ENCODE measurements around the gene TRIO. TPM values are rescaled to one million over a fixed set of nuclear protein-coding genes. Genes with fewer than 3 reads are reported as not detected.

Gene TRIO
- total RNA-seq, 4 donors from 2014 or later, result 112 to 155 (median 145) TPM

GRCh38 chr5:14200312-14200990 lies 57.3 kb downstream of the TRIO start:
- TF ChIP-seq EP300 (IDR thresholded peaks at IDR 0.05) (no peak), POLR2AphosphoS5 (IDR thresholded peaks at IDR 0.05) (no peak), POLR2A (IDR thresholded peaks at IDR 0.05; ENCODE audit: low read depth) (no peak)
- TF ChIP-seq, protein P1, sequence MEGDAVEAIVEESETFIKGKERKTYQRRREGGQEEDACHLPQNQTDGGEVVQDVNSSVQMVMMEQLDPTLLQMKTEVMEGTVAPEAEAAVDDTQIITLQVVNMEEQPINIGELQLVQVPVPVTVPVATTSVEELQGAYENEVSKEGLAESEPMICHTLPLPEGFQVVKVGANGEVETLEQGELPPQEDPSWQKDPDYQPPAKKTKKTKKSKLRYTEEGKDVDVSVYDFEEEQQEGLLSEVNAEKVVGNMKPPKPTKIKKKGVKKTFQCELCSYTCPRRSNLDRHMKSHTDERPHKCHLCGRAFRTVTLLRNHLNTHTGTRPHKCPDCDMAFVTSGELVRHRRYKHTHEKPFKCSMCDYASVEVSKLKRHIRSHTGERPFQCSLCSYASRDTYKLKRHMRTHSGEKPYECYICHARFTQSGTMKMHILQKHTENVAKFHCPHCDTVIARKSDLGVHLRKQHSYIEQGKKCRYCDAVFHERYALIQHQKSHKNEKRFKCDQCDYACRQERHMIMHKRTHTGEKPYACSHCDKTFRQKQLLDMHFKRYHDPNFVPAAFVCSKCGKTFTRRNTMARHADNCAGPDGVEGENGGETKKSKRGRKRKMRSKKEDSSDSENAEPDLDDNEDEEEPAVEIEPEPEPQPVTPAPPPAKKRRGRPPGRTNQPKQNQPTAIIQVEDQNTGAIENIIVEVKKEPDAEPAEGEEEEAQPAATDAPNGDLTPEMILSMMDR (IDR thresholded peaks at IDR 0.05), result no peak
- intact Hi-C loops (cut with DNase I), result no loop called here
- Histone ChIP-seq H3K36me3 (no peaks in the 10 kb centered on the region), H3K27me3 (no peaks in the 10 kb centered on the region), H3K4me3 (no peak overlapping the region), H3K27ac (replicated peaks in 1 of 4) (peak overlapping the region; percentile 31 to 64 (median 56)), H3K4me1 (peaks cover 74 to 98% (median 90%) of the 10 kb centered on the region in 4 donors), H3K9me3 (no peaks in the 10 kb centered on the region)
- no peak for DNase-seq (ENCODE audit: extremely low spot score)
- WGBS, result 95% methylated on average over 11 of the region's 11 CpGs

DNA sequence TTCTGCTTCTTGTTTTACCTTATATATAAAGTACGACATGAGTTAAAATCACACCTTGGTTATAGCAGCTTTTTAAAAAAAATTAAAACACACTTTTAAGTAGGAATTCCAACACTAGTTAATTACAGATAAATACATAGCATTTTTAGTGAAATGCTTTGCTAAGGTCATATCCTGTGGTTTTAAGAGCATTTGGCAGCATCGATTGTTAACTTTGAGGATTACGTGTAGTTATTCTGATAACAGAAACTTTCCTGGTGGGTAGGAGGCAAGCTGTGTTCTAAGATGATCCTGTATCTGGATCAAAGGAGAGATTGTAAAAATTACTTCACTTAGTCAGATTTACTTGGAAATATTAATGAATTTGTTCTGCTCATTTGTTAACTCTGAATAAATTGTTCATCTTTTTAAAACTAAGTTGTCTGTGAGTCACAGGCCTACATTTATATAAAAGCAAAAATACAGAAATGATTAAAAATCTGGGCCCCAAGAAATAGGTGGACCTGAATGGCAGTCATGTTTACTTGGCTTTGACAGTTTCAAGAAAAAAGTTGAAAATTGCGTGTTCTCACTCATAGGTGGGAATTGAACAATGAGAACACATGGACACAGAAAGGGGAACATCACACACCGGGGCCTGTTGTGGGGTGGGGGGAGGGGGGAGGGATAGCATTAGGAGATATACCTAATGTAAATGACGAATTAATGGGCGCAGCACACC lies 58.3 kb downstream of the TRIO start:
- H3K4me3 ChIP-seq, result no peak overlapping the region
- 70% methylated on average over 7 of the region's 7 CpGs for WGBS
- H3K4me1 ChIP-seq, result peaks cover 77 to 98% (median 90%) of the 10 kb centered on the region in 4 donors
- H3K9me3 ChIP-seq, result no peaks in the 10 kb centered on the region
- intact Hi-C loops (cut with DNase I), result no loop called here
- no peak for DNase-seq (ENCODE audit: extremely low spot score)
- H3K36me3 ChIP-seq, result no peaks in the 10 kb centered on the region
- H3K27ac ChIP-seq (replicated peaks in 1 of 4), result peak overlapping the region; percentile 20 to 75 (median 32)
- TF ChIP-seq, protein P1 (IDR thresholded peaks at IDR 0.05), result no peak
- TF ChIP-seq POLR2AphosphoS5 (IDR thresholded peaks at IDR 0.05) (no peak), POLR2A (IDR thresholded peaks at IDR 0.05; ENCODE audit: low read depth) (no peak), EP300 (IDR thresholded peaks at IDR 0.05) (no peak)
- H3K27me3 ChIP-seq, result no peaks in the 10 kb centered on the region

DNA sequence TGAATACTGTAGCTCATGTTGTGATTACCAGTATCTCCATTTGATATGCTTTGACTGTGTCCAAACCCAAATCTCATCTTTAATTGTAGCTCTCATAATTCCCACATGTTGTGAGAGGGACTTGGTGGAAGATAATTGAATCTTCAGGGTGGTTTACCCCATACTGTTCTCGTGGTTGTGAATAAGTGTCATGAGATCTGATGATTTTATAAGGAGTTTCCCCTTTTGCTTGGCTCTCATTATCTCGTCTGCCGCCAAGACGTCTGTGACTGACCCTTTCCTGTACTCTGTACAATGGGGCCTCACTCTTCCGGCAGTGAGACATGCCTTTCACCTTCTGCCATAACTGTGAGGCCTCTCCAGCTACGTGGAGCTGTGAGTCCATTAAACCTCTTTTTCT lies 59.3 kb downstream of the TRIO start:
- H3K36me3 ChIP-seq, result no peaks in the 10 kb centered on the region
- H3K4me3 ChIP-seq, result no peak overlapping the region
- WGBS, result 56% methylated on average over 6 of the region's 6 CpGs
- intact Hi-C loops (cut with DNase I), result no loop called here
- TF ChIP-seq EP300 (IDR thresholded peaks at IDR 0.05) (no peak), POLR2AphosphoS5 (IDR thresholded peaks at IDR 0.05) (no peak), POLR2A (IDR thresholded peaks at IDR 0.05; ENCODE audit: low read depth) (no peak)
- TF ChIP-seq, protein P1 (IDR thresholded peaks at IDR 0.05), result no peak
- no peaks in the 10 kb centered on the region for H3K27me3 ChIP-seq
- H3K4me1 ChIP-seq, result peaks cover 69 to 95% (median 83%) of the 10 kb centered on the region in 4 donors
- H3K27ac ChIP-seq (replicated peaks in 1 of 4), result peak overlapping the region; percentile 68 to 82 (median 74)
- H3K9me3 ChIP-seq, result no peaks in the 10 kb centered on the region
- no peak for DNase-seq (ENCODE audit: extremely low spot score)

DNA sequence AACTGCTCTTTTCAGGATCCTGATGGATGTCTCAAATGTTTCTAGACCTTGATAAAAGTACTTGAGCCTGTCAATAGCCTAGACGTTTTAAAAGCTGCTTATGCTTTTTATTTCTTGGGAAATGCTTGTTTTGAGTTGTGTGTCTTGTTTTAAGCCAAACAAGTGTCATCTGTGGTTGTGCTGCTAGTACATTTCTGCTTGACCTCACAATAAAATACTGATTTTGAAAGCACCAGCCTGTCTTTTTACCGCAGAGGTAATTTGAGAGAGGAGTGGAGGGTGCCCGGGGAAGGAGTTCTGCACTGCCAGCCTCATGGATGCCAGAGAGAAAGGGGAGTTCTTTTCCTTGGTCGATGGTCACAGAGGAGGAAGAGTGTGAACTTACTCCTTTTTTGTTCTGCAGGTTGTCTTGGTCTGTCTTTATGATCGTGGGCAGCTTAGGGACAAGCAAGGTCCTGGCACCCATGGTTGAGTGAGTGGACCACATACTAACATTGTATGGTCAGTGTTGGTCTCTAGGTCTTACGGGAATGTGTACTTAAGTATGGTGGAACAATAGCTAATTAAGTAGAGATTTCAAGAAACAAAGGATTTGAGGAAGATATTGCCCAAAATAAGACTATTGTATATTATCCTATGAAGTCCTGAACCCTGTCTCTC lies 61.0 kb downstream of the TRIO start:
- Histone ChIP-seq H3K9me3 (no peaks in the 10 kb centered on the region), H3K4me3 (peak overlapping the region in 1 of 4 donors; percentile 10), H3K4me1 (peaks cover 71 to 95% (median 87%) of the 10 kb centered on the region in 4 donors), H3K27me3 (no peaks in the 10 kb centered on the region), H3K27ac (replicated peaks in 1 of 4) (peak overlapping the region; percentile 68 to 82 (median 74)), H3K36me3 (no peaks in the 10 kb centered on the region)
- no peak for TF ChIP-seq EP300 (IDR thresholded peaks at IDR 0.05)
- TF ChIP-seq POLR2AphosphoS5 (IDR thresholded peaks at IDR 0.05), result no peak
- TF ChIP-seq, protein P1 (IDR thresholded peaks at IDR 0.05), result no peak
- no peak for TF ChIP-seq POLR2A (IDR thresholded peaks at IDR 0.05; ENCODE audit: low read depth)
- DNase-seq (ENCODE audit: extremely low spot score), result no peak
- intact Hi-C loops (cut with DNase I), result no loop called here
- WGBS, result 68% methylated on average over 6 of the region's 6 CpGs
